Stimulated activated CD8-positive, alpha-beta memory T cell treated with anti-CD3 and anti-CD28 coated beads, Interleukin-12 subunit alpha, Interleukin-12 subunit beta, amount 100 ng/mL, for 4 hours (primary cell): ENCODE data around the gene HMGCL.
A peak's percentile ranks its signal among the peaks of the same experiment; 100 is the strongest.

Experiments used
- DNase-seq: peaks from one replicate; pipeline ENCODE4 v3.0.0-alpha.2; 2020; ENCODE audit warnings: low read depth

Gene HMGCL

DNA sequence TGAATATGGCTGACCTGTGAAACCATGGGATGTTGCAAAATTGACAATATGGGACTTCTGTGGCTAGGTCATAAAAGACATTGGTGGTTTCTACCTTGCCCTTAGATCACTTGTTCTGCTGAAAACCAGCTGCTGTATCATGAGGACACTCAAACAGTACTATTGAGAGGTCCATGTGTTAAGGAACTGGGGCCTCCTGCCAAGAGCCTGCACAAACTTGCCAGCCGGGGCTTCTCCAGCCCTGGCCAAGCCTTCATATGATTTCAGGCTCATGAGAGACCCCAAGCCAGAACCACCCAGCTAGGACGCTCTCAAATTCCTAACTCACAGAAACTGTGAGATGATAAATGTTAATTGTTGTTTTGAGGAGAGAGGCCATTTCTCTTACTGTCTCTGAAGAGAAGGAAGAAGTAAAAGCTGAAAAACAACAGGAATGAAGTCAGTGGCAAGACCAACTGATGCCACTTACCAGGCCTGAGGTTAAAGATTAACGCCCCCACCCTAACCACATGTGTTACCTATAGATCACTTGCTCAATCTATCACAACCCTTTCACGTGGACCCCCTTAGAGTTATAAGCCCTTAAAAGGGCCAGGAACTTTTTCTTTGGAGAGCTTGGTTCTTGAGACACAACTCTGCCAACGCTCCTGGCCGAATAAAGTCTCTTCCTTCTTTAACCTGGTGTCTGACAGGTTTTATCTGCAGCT is 50.9 kb downstream of the HMGCL start:
- DNase-seq: no peak

GRCh38 chr1:23772854-23773242 is 52.4 kb downstream of the HMGCL start:
- DNase-seq: no peak

DNA sequence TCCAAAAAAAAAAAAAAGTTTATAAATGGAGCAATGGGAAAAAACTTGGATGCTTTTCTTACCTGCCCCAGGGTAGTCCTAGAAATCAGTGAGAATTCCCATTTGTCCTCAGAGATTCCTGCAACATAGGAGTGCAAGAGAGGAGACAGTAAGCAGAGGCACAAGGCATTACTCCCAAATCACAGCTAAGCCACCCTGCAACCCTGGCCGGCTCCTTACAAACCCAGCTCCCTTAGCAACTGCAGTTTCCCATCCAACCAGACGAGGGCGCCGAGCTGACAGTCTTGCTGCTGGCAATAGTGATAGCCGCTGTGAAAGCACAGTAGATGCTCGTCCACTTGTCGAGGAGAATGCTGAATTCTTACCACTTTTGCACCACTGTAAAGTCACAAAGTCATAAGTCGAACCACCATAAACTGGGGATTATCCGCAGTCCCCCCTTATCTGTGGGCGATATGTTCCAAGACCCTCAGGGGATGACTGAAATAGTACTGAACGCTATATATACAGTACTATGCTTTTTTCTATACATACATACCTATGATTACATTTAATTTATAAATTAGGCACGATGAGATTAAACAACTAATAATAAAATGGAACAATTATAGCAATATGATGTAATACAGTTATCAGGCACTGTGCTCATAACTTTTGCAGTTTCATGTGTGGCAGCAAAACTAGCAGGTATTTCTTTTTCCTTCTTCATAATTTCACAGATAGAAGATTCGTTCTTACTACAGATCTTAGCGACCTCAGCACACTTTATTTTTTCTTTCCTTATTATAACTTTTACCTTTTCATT is 53.0 kb downstream of the HMGCL start:
- DNase-seq: peak; percentile 63

GRCh38 chr1:23768733-23769132 is 56.5 kb downstream of the HMGCL start:
- no peak for DNase-seq

GRCh38 chr1:23763041-23763577 is 62.1 kb downstream of the HMGCL start:
- DNase-seq: no peak

GRCh38 chr1:23759277-23759676 is 66.0 kb downstream of the HMGCL start:
- no peak for DNase-seq

- no peak for DNase-seq
Measured at GRCh38 chr1:23757812-23758211, 67.4 kb downstream of the HMGCL start.

DNA sequence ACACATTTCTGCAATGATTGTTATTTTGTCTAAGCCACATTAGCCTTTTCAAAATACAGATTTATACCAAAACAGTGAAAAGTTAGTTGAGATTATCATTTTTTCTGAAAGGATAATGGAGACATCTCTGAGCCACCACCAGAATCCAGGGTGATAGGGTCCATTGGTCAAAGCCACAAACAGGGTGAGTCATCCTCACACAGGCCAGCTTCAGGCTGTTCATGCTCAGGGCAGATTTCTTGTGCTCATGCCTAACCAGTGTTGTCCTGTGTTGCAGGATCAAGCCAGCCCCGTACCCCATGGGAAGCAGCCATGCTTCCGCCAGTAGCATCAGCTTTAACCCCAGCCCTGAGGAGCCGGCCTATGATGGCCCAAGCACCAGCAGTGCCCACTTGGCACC is 68.6 kb downstream of the HMGCL start:
- no peak for DNase-seq

GRCh38 chr1:23752909-23753308 is 72.3 kb downstream of the HMGCL start:
- DNase-seq: no peak
